Measurements from ENCODE around the gene MBD3.

Gene MBD3

DNA sequence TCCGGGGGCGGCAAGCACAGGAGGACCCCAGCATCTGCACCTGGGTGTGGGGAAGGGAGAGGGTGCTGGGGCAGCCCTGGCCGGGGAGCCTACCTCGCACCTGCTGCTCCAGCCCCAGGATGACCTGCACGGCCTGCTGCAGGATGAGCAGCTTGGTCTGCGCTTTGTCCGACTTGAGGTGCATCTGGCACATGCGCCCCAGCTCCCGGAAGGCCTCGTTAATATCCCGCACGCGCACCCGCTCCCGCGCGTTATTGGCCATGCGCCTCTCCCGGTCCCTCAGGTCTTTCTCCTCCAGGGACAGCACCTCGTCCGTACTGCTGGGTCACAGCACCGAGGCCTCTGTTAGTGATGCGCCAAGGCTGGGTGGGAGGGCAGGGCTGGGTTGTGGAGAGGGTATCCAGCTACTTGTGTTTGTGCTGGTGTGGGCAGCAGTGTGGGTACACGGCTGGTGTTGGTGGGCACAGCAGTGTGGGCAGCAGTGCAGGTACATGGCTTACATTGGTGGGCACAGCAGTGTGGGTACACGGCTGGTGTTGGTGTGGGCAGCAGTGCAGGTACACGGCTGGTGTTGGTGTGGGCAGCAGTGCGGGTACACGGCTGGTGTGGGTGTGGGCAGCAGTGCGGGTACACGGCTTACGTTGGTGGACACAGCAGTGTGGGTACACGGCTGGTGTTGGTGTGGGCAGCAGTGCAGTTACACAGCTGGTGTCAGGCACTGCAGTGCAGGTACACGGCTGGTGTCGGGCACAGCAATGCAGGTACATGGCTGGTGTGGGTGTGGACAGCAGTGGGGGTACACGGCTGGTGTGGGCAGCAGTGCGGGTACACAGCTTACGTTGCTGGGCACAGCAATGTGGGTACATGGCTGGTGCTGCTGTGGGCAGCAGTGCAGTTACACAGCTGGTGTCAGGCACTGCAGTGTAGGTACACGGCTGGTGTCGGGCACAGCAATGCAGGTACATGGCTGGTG, 19.7 kb upstream of the MBD3 start:
- Histone ChIP-seq H3K79me2 (no peaks in the 10 kb centered on the region), H3K27me3 (ENCODE audit: control insufficient read depth, insufficient read depth, low read length) (no peaks in the 10 kb centered on the region)
- TF ChIP-seq, protein P1, sequence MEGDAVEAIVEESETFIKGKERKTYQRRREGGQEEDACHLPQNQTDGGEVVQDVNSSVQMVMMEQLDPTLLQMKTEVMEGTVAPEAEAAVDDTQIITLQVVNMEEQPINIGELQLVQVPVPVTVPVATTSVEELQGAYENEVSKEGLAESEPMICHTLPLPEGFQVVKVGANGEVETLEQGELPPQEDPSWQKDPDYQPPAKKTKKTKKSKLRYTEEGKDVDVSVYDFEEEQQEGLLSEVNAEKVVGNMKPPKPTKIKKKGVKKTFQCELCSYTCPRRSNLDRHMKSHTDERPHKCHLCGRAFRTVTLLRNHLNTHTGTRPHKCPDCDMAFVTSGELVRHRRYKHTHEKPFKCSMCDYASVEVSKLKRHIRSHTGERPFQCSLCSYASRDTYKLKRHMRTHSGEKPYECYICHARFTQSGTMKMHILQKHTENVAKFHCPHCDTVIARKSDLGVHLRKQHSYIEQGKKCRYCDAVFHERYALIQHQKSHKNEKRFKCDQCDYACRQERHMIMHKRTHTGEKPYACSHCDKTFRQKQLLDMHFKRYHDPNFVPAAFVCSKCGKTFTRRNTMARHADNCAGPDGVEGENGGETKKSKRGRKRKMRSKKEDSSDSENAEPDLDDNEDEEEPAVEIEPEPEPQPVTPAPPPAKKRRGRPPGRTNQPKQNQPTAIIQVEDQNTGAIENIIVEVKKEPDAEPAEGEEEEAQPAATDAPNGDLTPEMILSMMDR (IDR thresholded peaks at IDR 0.05): no peak

GRCh38 chr19:1611353-1611752, 18.7 kb upstream of the MBD3 start:
- TF ChIP-seq, protein P1 (IDR thresholded peaks at IDR 0.05): no peak
- no peaks in the 10 kb centered on the region for H3K79me2 ChIP-seq
- H2AFZ ChIP-seq: no peak overlapping the region
- H3K4me2 ChIP-seq (ENCODE audit: low read length): no peak overlapping the region
- H3K27ac ChIP-seq: no peak overlapping the region
- no peak overlapping the region for H3K4me3 ChIP-seq (ENCODE audit: low read depth, low read length)
- no peaks in the 10 kb centered on the region for H3K27me3 ChIP-seq (ENCODE audit: control insufficient read depth, insufficient read depth, low read length)
- H3K9me3 ChIP-seq (ENCODE audit: control insufficient read depth, low read length): no peaks in the 10 kb centered on the region
- H3K9ac ChIP-seq: no peak overlapping the region
- no peaks in the 10 kb centered on the region for H3K36me3 ChIP-seq (ENCODE audit: control insufficient read depth, insufficient read depth, low read length)
- peaks cover 3% of the 10 kb centered on the region for H3K4me1 ChIP-seq

More for the DNA sequence above, 19.7 kb upstream of the MBD3 start:
- H3K27ac ChIP-seq: no peak overlapping the region
- H3K4me3 ChIP-seq (ENCODE audit: low read depth, low read length): no peak overlapping the region
- H2AFZ ChIP-seq: no peak overlapping the region
- no peaks in the 10 kb centered on the region for H3K36me3 ChIP-seq (ENCODE audit: control insufficient read depth, insufficient read depth, low read length)
- H3K9ac ChIP-seq: no peak overlapping the region
- no peak overlapping the region for H3K4me2 ChIP-seq (ENCODE audit: low read length)
- H3K9me3 ChIP-seq (ENCODE audit: control insufficient read depth, low read length): no peaks in the 10 kb centered on the region
- H3K4me1 ChIP-seq: no peaks in the 10 kb centered on the region

DNA sequence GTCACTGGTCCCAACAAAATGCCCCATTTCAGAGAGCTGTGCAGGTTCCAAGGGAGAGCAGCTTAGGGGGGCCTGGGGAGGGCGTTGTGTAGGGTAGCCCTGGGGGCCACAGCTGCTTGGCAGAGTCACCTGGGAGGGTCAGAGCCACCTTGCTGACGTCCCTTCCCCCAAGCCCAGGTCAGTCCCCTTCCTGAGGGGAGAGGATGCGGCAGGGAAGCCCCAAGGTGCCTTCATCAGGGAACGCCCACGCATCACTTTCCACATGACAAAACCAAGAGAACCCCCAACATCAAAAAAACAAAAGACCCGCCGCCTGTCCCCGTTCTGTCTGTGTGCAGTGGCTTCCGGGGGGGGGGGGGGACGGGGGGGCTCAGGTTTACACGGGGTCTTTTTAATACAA, 17.9 kb upstream of the MBD3 start:
- Histone ChIP-seq H2AFZ (no peak overlapping the region), H3K9ac (no peak overlapping the region), H3K79me2 (no peaks in the 10 kb centered on the region), H3K27me3 (ENCODE audit: control insufficient read depth, insufficient read depth, low read length) (no peaks in the 10 kb centered on the region), H3K4me2 (ENCODE audit: low read length) (no peak overlapping the region), H3K4me3 (ENCODE audit: low read depth, low read length) (no peak overlapping the region), H3K27ac (no peak overlapping the region), H3K36me3 (ENCODE audit: control insufficient read depth, insufficient read depth, low read length) (no peaks in the 10 kb centered on the region), H3K9me3 (ENCODE audit: control insufficient read depth, low read length) (no peaks in the 10 kb centered on the region), H3K4me1 (peaks cover 7% of the 10 kb centered on the region)
- TF ChIP-seq, protein P1 (IDR thresholded peaks at IDR 0.05): no peak

DNA sequence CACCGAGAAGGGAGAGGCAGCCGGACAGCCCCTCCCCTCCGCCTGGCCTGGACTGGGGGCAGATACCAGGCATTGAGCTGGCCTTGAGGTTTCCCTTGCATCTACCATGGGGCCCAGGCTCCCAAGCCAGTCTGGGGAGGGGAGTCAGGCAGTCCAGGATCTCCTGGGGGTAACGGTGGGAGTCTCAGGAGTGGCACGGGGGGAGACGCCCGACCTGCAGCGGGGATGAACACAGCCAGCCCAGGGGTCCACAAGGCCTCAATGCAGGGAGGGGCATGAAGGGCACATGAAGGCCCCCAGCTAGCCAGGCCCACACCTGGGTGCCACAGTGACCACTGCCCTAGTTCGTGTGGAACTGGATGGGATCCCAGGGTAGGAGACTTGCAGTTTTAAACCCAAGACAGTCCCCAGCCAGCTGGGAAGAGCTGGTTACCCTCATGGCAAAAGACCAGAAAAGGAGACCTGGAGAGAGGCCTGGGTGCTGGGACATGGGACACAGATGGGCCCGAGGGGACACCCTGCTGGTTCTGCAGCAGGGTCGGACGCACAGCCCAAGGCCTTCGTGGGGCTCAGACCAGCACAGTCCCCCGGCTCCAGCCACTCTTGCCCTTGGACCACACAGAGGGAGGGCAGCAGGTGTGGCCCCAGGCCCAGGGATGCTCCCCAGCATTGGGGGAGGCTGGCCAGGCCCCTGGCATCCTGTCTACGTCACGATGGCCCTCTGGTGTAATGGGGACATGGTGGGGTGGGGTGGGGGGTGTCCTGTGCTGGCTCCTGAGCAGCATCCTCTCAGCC, 17.2 kb upstream of the MBD3 start:
- Histone ChIP-seq H3K4me3 (ENCODE audit: low read depth, low read length) (no peak overlapping the region), H3K4me1 (peaks cover 7% of the 10 kb centered on the region), H3K4me2 (ENCODE audit: low read length) (no peak overlapping the region), H3K36me3 (ENCODE audit: control insufficient read depth, insufficient read depth, low read length) (no peaks in the 10 kb centered on the region), H3K27me3 (ENCODE audit: control insufficient read depth, insufficient read depth, low read length) (no peaks in the 10 kb centered on the region), H3K9me3 (ENCODE audit: control insufficient read depth, low read length) (no peaks in the 10 kb centered on the region), H3K9ac (no peak overlapping the region), H3K79me2 (peaks cover 3% of the 10 kb centered on the region), H3K27ac (no peak overlapping the region), H2AFZ (no peak overlapping the region)
- TF ChIP-seq, protein P1 (IDR thresholded peaks at IDR 0.05): no peak
